ENCODE results near the gene CPEB1. TPM values are rescaled to one million over a fixed set of nuclear protein-coding genes. Genes with fewer than 3 reads are reported as not detected.
A peak's percentile ranks its signal among the peaks of the same experiment; 100 is the strongest.

Gene CPEB1
- total and polyA plus RNA-seq, 2 of the 13 experiments (the other 11 are each of a cell fraction or from before 2014, with no cell fraction given): 0.03 to 0.07 TPM

- H3K9ac ChIP-seq (ENCODE audit: insufficient read depth, low read depth, low read length): no peak overlapping the region
- no peak for TF ChIP-seq NFATC3 (CRISPR knock-in tag; IDR thresholded peaks at IDR 0.05)
- peak; percentile 83 for TF ChIP-seq ATF7 (IDR thresholded peaks at IDR 0.05)
- TF ChIP-seq ATF7 (CRISPR knock-in tag; IDR thresholded peaks at IDR 0.05): no peak
- no peak for TF ChIP-seq IRF9 (CRISPR knock-in tag; IDR thresholded peaks at IDR 0.05; ENCODE audit: borderline replicate concordance)
- in situ Hi-C loops (cut with HindIII; ENCODE audit: extremely low pct_ligation_motif_present, low pct_unique_long_range_greater_than_20kb): no loop called here
Measured at GRCh38 chr15:82580713-82581112, 66.5 kb downstream of the CPEB1 start.

GRCh38 chr15:82575335-82575734 lies 71.8 kb downstream of the CPEB1 start:
- ATAC-seq (no peak), FAIRE-seq (no peak), DNase-seq (ENCODE audit: low spot score) (no peak)
- H3K4me3 ChIP-seq (replicated peaks in 1 of 3; ENCODE audit: insufficient read depth in 1 of 3, low read depth in 2 of 3, low read length in 3 of 3): no peak overlapping the region
- POLR2A ChIA-PET: no interaction called here
- H3K36me3 ChIP-seq (replicated peaks in 1 of 2; ENCODE audit: control insufficient read depth in 1 of 2, insufficient read depth in 2 of 2, low read length in 2 of 2): no peaks in the 10 kb centered on the region
- H3K9me3 ChIP-seq (ENCODE audit: low read length): no peaks in the 10 kb centered on the region
- H3K27me3 ChIP-seq (ENCODE audit: control insufficient read depth in 1 of 2, insufficient read depth in 2 of 2, low read length in 2 of 2): peaks cover 1 to 20% of the 10 kb centered on the region in 2 experiments; a peak in 3 of 5 replicates
- no peak overlapping the region for H3K4me2 ChIP-seq (ENCODE audit: low read depth, low read length)
- BruUV-seq (replicated peaks): no TSS peak
- intact Hi-C loops (cut with micrococcal nuclease; ENCODE audit: unreplicated experiment) (no loop called here), in situ Hi-C loops (cut with HindIII; ENCODE audit: extremely low pct_ligation_motif_present, low pct_unique_long_range_greater_than_20kb) (no loop called here)
- H3K79me2 ChIP-seq (ENCODE audit: insufficient read depth, low read length): no peaks in the 10 kb centered on the region
- no peak overlapping the region for H2AFZ ChIP-seq (ENCODE audit: low read length)
- CTCF ChIA-PET (ENCODE audit: low intra/inter-chr PET ratio, low total read pairs): no interaction called here
- H3K4me1 ChIP-seq (ENCODE audit: insufficient read depth, low read length): no peaks in the 10 kb centered on the region; the same call in 1 of the 2 replicates
- no peak overlapping the region for H3K9ac ChIP-seq (ENCODE audit: insufficient read depth, low read depth, low read length)
- WGBS (ENCODE audit: low lambda C conversion rate): 12% methylated on average over 3 of the region's 3 CpGs
- no peak overlapping the region for H3K27ac ChIP-seq (ENCODE audit: extremely low read length, insufficient read depth, low read length)
- TF ChIP-seq CEBPB (IDR thresholded peaks at IDR 0.05; ENCODE audit: borderline replicate concordance, low read depth, low read length): no peak
- no peak for TF ChIP-seq ZNF18 (CRISPR knock-in tag; IDR thresholded peaks at IDR 0.05; ENCODE audit: insufficient replicate concordance)
- TF ChIP-seq ZIK1 (CRISPR knock-in tag; IDR thresholded peaks at IDR 0.05; ENCODE audit: borderline replicate concordance, low read depth): no peak
- TF ChIP-seq ARNT2 (CRISPR knock-in tag; IDR thresholded peaks at IDR 0.05; ENCODE audit: low read depth): no peak
- no peak for TF ChIP-seq JUNB (CRISPR knock-in tag; IDR thresholded peaks at IDR 0.05; ENCODE audit: borderline replicate concordance)
- no peak for TF ChIP-seq HNRNPH1 (optimal IDR thresholded peaks at IDR 0.05; ENCODE audit: low read depth, low read length)
- TF ChIP-seq ATM (IDR thresholded peaks at IDR 0.05; ENCODE audit: borderline replicate concordance): no peak
- no peak for TF ChIP-seq KDM5B (CRISPR knock-in tag; IDR thresholded peaks at IDR 0.05; ENCODE audit: borderline replicate concordance)
- H4K20me1 ChIP-seq (ENCODE audit: insufficient read depth, low read length): no peaks in the 10 kb centered on the region

More at GRCh38 chr15:82580713-82581112, 66.5 kb downstream of the CPEB1 start:
- H3K4me1 ChIP-seq (ENCODE audit: insufficient read depth, low read length): no peaks in the 10 kb centered on the region
- CTCF ChIA-PET (ENCODE audit: low intra/inter-chr PET ratio, low total read pairs): no interaction called here
- no peaks in the 10 kb centered on the region for H3K79me2 ChIP-seq (ENCODE audit: insufficient read depth, low read length)
- H3K4me3 ChIP-seq (replicated peaks in 1 of 3; ENCODE audit: insufficient read depth in 1 of 3, low read depth in 2 of 3, low read length in 3 of 3): no peak overlapping the region
- ATAC-seq (no peak), DNase-seq (ENCODE audit: low spot score) (no peak), FAIRE-seq (no peak)
- no peak overlapping the region for H2AFZ ChIP-seq (ENCODE audit: low read length)
- H3K27ac ChIP-seq (ENCODE audit: extremely low read length, insufficient read depth, low read length): no peak overlapping the region
- intact Hi-C loops (cut with micrococcal nuclease; ENCODE audit: unreplicated experiment): no loop called here
- no peaks in the 10 kb centered on the region for H4K20me1 ChIP-seq (ENCODE audit: insufficient read depth, low read length)
- WGBS (ENCODE audit: low lambda C conversion rate): 4% methylated on average over 2 of the region's 2 CpGs
- H3K4me2 ChIP-seq (ENCODE audit: low read depth, low read length): no peak overlapping the region
- no TSS peak for BruUV-seq (replicated peaks)
- peaks cover 0 to 17% of the 10 kb centered on the region in 2 experiments; a peak in 2 of 5 replicates for H3K27me3 ChIP-seq (ENCODE audit: control insufficient read depth in 1 of 2, insufficient read depth in 2 of 2, low read length in 2 of 2)
- H3K9me3 ChIP-seq (ENCODE audit: low read length): no peaks in the 10 kb centered on the region
- no peaks in the 10 kb centered on the region for H3K36me3 ChIP-seq (replicated peaks in 1 of 2; ENCODE audit: control insufficient read depth in 1 of 2, insufficient read depth in 2 of 2, low read length in 2 of 2)
- POLR2A ChIA-PET: no interaction called here

Data from HepG2 (cell line).